Stimulated activated CD8-positive, alpha-beta memory T cell treated with anti-CD3 and anti-CD28 coated beads, Interleukin-12 subunit alpha, Interleukin-12 subunit beta, amount 100 ng/mL, for 24 hours (primary cell): ENCODE results near the gene SPDYC.
"Not testable (repeated sequence)": the region's sequence is repeated elsewhere in the genome, so short reads cannot be mapped to it uniquely, and the experiment has no call there.

ENCODE experiments used
- DNase-seq: peaks from one replicate; pipeline ENCODE4 v3.0.0-alpha.2; 2020; ENCODE audit errors: extremely low read depth

Gene SPDYC

DNA sequence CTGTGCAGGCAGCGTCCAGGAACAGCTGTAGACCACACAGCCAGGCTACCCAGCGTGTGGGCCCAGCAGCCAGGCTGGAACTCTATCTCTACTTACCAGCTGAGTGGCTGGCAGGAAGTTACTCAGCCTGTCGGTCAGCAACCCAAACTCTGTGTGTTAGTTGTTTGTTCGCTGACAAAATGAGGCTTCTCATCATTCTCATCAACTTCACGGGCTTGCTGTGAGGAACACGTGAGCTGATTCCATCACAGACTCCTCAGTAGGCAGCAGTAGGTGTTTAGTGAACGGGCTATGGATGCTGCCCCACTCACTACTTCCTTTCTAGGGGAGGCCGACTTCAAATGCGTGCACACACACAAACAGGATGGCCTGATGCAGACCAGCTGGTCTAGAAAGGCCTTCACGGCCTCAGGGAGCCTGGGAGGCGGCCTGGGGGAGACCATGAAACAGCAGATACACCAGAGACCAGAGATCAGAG, 830 bp upstream of the SPDYC start:
- no peak for DNase-seq

GRCh38 chr11:65172600-65172999, 2.6 kb downstream of the SPDYC start:
- no peak for DNase-seq

DNA sequence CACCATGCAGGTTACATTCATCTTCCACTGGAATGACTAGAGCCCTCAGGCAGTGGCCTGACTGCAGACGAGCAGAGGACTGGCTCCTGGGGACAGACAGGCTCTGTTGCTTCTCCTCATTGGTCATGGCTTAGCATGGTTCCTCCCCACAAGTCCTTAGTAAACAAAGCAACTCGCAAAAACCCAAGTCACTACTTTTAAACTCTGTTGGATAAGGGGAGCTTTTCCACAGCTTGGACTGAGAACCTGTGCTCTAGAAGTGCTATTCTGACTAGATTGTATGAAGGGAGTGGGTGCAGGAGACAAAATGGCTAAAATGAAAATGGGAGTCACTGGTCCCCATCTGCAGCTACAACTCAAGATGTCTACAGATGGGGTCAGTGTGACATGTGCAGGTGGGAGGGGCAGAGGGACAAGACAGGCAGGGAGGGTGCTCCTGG, 4.6 kb downstream of the SPDYC start:
- not testable (repeated sequence) for DNase-seq

- DNase-seq: no peak
Observed at GRCh38 chr11:65180877-65181568, 11.0 kb downstream of the SPDYC start.

GRCh38 chr11:65181569-65182257, 11.7 kb downstream of the SPDYC start, which contains the start of gene CAPN1:
CAPN1 (plus strand) TSS chr11:65181928; CDS start chr11:65182702, 774 bp downstream.
- DNase-seq: peak; percentile 63

DNA sequence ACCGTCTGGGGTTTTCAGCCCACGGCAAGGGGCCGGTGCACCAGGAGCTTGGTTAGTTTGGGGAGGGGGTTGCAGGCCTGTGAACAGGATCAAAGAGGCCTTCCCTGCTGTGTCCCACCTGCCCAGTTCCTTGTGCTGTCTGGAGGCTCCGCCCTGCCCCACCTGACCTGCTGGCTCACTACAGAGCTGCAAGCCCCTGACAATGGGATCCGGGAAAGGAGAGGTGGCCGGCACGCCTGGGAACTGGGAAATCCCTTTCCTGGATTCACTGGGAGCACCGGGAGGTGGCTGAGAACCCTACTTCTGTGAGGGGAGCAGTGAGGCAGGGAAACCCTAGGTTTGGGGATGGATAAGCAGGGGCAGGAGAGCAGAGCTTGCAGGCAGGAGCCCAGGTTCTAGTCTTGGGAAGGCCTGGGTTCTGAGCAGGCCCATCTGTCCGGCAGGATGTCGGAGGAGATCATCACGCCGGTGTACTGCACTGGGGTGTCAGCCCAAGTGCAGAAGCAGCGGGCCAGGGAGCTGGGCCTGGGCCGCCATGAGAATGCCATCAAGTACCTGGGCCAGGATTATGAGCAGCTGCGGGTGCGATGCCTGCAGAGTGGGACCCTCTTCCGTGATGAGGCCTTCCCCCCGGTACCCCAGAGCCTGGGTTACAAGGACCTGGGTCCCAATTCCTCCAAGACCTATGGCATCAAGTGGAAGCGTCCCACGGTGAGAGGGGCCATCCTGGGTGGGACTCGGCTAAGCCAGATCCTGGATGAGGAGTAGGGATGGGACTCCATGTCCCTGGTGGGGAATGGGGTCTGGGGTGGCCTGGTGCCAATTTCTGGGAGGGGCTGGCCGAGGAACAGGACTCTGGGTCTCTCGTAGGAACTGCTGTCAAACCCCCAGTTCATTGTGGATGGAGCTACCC, 12.5 kb downstream of the SPDYC start:
- no peak for DNase-seq

DNA sequence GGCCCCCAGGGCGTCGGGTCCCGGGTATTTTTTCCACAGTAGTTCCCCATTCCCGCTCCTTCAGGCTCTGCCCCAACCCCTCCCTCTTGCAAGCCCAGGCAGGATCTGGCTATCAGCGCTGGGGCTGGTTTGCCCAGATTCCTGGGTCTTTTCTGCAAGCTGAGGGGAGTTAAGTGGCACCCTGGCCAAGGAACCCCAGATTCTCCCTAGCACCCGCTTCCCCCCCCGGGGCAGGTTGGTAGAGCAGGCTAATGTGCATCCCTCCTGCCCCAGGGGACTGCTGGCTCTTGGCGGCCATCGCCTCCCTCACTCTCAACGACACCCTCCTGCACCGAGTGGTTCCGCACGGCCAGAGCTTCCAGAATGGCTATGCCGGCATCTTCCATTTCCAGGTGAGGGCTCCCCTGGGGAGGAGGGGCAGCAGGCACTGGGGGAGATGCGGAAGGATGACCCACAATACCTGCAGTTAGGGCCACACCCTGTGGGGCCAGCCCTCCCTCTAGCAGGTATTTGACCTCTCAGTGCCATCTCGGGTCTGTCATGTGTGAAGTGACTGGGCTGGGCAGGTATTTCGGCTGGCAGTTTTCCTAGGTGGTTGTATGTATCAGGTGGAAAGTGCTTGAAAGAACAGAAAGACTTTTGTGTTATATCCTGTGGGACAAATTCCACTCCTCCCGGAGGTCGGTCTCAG, 13.3 kb downstream of the SPDYC start:
- DNase-seq: no peak

DNA sequence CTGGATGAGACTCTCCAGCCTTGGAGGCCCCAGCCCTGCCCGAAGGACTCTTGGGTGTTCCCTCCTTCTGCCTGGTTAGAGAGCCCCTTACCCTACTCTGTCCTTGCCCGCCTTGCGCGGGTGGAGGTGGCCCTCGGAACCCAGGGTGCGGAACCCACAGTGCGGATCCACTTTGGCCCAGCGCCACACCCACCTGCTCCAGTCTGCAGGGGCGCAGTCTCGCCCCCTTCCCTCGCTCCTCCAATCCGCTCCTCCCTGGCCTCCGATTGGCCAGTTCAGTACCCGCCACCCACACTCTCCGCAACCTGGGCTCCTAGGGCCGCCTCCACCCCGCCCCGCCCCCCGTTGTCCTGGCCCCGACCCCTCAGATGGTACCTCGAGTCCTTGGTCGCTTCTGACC, 14.1 kb downstream of the SPDYC start:
- no peak for DNase-seq

DNA sequence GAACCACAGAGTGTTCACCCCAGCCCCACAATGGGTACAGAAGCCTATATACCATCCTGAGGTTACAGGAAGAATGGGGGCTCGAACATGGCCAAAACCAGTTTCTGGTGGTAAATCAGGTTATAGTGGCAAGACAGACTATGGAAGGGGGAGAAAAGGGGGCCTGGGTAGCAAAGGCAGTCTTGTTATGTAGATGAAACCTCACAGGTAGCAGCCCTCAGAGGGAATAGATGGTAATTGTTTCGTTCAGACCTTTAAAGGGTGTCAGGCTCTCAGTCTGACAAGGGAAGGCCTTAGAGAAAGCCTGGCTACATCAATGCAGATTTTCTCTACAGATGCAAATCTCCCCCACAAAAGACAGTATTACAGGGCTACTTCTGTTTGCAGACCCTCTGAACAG, 15.1 kb downstream of the SPDYC start:
- no peak for DNase-seq

GRCh38 chr11:65185869-65186341, 15.9 kb downstream of the SPDYC start:
- no peak for DNase-seq

DNA sequence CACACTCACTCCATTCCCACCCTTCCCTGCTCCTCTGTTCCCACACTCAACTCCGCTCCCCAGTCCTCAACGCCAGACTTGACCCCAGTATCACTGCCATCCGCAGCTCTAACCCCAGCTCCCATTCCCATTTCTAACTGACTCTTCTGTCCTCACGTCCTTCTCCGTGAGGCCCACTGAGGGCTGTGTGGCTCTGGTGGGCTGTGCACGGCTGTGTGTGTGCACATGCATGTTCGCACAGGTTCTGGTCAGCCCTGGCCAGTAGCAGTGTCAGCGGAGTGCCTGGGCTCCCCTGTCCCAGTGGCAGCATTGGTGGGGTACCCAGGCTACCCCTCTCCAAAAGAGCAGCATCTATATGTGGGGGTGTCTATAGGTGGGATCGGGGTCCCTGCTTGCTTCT, 16.7 kb downstream of the SPDYC start:
- DNase-seq: no peak

DNA sequence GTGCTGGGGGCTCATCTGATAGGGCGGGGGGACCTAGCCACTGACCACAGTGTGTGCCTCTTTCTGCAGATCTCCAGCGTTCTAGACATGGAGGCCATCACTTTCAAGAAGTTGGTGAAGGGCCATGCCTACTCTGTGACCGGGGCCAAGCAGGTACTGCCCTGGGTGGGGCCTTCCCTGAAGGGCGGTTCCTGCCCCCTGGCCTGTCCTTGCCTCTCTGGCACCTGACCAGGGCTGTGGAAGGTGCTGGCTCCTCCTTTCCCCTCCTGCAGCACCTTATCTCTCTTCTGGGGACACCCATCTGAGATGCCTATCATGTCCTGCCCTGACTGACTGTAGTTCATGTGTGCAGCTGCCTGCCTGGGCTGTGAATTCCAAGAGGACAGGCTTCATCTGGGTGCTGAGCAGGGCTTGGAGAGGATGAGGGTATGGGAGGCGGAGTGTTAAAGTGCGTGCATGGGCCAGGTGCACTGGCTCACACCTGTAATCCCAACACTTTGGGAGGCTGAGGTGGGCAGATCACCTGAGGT, 17.2 kb downstream of the SPDYC start:
- no peak for DNase-seq

DNA sequence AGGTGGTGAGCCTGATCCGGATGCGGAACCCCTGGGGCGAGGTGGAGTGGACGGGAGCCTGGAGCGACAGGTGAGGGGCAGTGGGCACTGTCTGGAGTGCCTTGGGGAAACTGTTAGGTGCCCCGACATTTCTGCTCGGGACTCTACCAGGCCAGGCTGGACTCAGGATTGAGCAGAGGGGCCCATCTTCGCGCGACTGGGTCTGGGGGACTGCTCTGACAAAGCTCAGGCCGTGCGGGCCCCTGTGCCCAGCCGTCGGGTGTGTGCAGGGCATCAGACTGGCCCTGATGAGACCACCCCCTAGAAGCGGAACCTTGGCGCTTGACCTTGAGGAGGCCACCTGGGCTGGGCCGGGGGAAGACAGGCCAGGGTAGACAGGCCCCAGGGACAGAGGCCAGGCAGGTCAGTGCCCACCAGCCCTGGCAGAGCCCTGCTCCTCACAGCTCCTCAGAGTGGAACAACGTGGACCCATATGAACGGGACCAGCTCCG, 18.0 kb downstream of the SPDYC start:
- DNase-seq: no peak

- no peak for DNase-seq
Observed at GRCh38 chr11:65188486-65188885, 18.5 kb downstream of the SPDYC start.

- DNase-seq: no peak
Observed at GRCh38 chr11:65189191-65189590, 19.2 kb downstream of the SPDYC start.

- no peak for DNase-seq
Observed at GRCh38 chr11:65194564-65194963, 24.5 kb downstream of the SPDYC start.

- DNase-seq: no peak
Observed at GRCh38 chr11:65204143-65204542, 34.1 kb downstream of the SPDYC start.

DNA sequence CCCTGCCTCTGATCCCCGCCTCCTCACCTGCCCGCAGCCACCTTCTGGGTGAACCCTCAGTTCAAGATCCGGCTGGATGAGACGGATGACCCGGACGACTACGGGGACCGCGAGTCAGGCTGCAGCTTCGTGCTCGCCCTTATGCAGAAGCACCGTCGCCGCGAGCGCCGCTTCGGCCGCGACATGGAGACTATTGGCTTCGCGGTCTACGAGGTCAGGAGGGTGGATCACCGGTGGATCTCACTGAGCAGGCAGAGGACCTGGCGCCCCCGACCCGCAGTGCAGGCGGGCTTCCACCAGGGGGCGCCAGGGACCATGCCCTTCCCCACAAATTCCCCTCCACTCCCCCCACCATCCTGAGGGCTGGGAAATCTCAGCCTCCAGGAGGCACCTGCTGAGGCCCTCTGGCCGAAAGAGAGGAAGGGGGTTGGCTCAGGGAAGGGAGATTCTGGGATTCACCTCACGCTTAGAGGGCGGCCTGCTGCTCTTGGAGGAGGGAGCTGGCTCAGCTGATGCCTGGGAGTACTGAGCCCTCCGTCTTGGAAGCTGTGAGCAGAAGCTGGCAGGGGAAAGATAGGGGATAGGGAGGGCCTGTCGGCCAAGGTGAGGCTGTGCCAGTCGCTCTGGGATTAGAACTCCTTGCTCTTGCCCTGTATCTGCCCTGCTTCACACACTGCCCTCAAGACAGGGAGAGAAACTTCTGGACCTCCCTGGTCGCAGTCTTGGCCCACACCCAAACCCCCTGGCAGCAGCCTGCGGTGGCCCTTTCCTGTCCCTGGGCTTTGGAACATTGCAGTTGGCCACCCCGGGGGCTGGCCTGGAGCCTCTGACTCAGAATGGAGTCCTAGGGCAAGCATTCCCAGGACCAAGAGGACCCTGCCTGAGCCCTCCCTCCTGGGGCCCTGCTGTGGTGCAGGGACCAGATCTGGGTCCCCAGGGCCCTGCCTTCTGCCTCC, 34.9 kb downstream of the SPDYC start:
- no peak for DNase-seq

- no peak for DNase-seq
Observed at GRCh38 chr11:65205602-65205967, 35.6 kb downstream of the SPDYC start.

GRCh38 chr11:65206441-65206841, 36.4 kb downstream of the SPDYC start:
- no peak for DNase-seq
